ENCODE measurements around the gene HIPK1.

HIPK1 gene

DNA sequence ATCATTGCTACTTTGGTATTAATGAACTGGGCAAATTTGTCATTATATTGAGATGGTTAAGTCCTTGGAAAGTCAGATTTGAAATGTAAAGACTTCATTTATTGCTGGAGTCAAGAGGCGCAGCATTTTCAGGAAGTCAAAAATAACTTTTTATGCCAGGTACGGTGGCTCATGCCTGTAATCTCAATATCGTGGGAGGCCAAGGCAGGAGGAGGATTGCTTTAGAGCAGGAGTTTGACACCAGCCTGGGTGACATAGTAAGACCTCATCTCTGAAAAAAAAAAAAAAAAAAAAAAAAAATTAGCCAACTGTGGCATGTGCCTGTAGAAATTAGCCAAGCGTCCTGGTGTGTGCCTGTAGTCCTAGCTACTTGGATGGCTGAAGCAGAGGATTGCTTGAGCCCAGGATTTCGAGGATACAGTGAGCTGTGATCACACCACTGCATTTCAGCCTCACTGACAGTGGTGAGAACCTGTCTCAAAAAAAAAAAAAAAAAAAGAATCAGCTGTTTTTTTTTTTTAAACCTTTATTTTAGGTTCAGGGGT is 5.5 kb downstream of the HIPK1 start:
- Histone ChIP-seq H3K4me3 (no peak overlapping the region), H3K36me3 (ENCODE audit: insufficient read depth, low read length) (peaks cover 18% of the 10 kb centered on the region), H3K9ac (ENCODE audit: insufficient read length) (no peak overlapping the region), H3K27ac (peak overlapping the region; percentile 29; the same call in 1 of the 2 replicates), H3K9me3 (ENCODE audit: low read depth, low read length) (no peaks in the 10 kb centered on the region)
- no peak for TF ChIP-seq FOXP2 (optimal IDR thresholded peaks at IDR 0.05; ENCODE audit: control extremely low read depth, extremely low read length, insufficient read depth)
- TF ChIP-seq POLR2AphosphoS5 (IDR thresholded peaks at IDR 0.05; ENCODE audit: borderline replicate concordance, low read depth, low read length), result no peak
- TF ChIP-seq EZH2 (IDR thresholded peaks at IDR 0.05), result no peak
- DNase-seq (ENCODE audit: low read depth, low spot score), result no peak

DNA sequence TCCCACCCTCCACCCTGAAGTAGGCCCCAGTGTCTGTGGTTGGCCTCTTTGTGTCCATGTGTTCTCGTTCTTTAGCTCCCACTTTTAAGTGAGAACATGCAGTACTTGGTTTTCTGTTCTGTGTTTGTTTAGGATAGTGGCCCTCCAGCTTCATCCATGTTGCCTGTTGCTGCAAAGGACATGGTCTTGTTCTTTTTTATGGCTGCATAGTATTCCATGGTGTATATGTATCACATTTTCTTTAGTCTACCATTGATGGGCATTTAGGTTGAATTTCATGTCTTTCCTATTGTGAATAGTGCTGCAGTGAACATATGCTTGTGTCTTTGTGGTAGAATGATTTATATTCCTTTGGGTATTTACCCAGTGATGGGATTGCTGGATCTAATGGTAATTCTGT is 6.1 kb downstream of the HIPK1 start:
- no peak for DNase-seq (ENCODE audit: low read depth, low spot score)
- no peak overlapping the region for H3K9ac ChIP-seq (ENCODE audit: insufficient read length)
- H3K27ac ChIP-seq, result 0 out of 2 replicates have a peak overlapping the region, but pooled peaks have one; percentile 16
- H3K36me3 ChIP-seq (ENCODE audit: insufficient read depth, low read length), result peaks cover 21% of the 10 kb centered on the region
- no peak overlapping the region for H3K4me3 ChIP-seq
- TF ChIP-seq EZH2 (IDR thresholded peaks at IDR 0.05) (no peak), POLR2AphosphoS5 (IDR thresholded peaks at IDR 0.05; ENCODE audit: borderline replicate concordance, low read depth, low read length) (no peak), FOXP2 (optimal IDR thresholded peaks at IDR 0.05; ENCODE audit: control extremely low read depth, extremely low read length, insufficient read depth) (no peak)
- H3K9me3 ChIP-seq (ENCODE audit: low read depth, low read length), result no peaks in the 10 kb centered on the region

DNA sequence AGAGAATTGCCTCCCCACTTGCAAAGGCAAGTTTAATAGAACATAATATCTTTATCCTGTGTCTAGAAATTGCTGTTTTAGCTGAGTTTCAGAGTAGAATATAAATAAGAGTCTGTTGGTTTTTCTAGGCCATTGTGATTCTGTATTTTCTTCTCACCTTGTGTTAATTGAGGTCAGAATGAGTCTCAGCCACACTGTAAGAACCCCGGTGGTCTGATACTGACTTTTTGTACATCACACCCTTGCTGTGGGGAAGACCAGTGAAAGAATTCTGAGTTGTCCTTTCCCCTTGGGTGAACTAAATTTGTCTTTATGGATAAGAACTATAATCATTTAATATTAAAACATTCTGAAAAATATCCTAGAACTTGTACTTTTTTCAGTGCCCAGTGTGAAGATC is 6.8 kb downstream of the HIPK1 start:
- no peaks in the 10 kb centered on the region for H3K9me3 ChIP-seq (ENCODE audit: low read depth, low read length)
- no peak overlapping the region for H3K9ac ChIP-seq (ENCODE audit: insufficient read length)
- H3K27ac ChIP-seq, result peak overlapping the region; percentile 16; the same call in 1 of the 2 replicates
- DNase-seq (ENCODE audit: low read depth, low spot score), result no peak
- H3K4me3 ChIP-seq, result no peak overlapping the region
- H3K36me3 ChIP-seq (ENCODE audit: insufficient read depth, low read length), result peaks cover 29% of the 10 kb centered on the region
- TF ChIP-seq POLR2AphosphoS5 (IDR thresholded peaks at IDR 0.05; ENCODE audit: borderline replicate concordance, low read depth, low read length) (no peak), EZH2 (IDR thresholded peaks at IDR 0.05) (no peak), FOXP2 (optimal IDR thresholded peaks at IDR 0.05; ENCODE audit: control extremely low read depth, extremely low read length, insufficient read depth) (no peak)

DNA sequence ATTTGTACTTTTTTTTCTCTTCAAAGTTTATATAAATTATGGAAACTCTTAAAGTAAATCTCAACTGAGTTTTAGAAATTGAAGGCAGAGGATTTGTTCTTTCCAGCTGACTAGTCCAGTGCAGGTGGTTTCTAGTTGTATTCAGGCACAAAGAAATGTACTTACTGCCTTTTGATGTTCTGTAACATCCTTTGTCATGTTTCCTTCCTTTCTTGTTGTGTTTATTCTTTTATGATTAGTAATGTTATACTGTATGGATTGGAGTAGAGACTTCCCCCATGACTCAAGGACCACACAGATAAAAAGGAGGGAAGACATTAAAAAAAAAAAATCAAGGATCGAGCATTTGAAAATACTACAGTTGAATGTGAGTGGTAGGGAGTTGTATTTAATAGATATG is 8.0 kb downstream of the HIPK1 start:
- Histone ChIP-seq H3K9me3 (ENCODE audit: low read depth, low read length) (no peaks in the 10 kb centered on the region), H3K36me3 (ENCODE audit: insufficient read depth, low read length) (peaks cover 37% of the 10 kb centered on the region), H3K9ac (ENCODE audit: insufficient read length) (peak overlapping the region; percentile 8), H3K4me3 (no peak overlapping the region), H3K27ac (0 out of 2 replicates have a peak overlapping the region, but pooled peaks have one; percentile 26)
- no peak for DNase-seq (ENCODE audit: low read depth, low spot score)
- no peak for TF ChIP-seq FOXP2 (optimal IDR thresholded peaks at IDR 0.05; ENCODE audit: control extremely low read depth, extremely low read length, insufficient read depth)
- TF ChIP-seq EZH2 (IDR thresholded peaks at IDR 0.05), result no peak
- no peak for TF ChIP-seq POLR2AphosphoS5 (IDR thresholded peaks at IDR 0.05; ENCODE audit: borderline replicate concordance, low read depth, low read length)

DNA sequence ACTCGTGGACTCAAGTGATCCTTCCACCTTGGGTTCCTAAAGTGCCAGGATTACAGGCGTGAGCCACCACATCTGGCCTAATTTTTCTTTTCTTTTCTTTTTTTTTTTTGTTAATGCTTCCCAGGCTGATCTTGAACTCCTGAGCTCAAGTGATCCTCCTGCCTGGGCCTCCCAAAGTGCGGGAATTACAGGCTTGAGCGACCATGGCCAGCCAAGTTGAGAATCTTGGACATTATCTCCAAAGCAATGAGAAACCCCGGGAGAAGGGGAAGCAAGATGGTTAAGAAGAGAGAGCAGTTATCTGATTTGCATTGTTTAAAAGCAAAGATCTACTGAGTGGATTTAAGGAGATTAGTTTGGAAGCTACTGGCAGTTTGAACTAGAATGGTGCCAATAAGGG is 9.1 kb downstream of the HIPK1 start:
- Histone ChIP-seq H3K9me3 (ENCODE audit: low read depth, low read length) (no peaks in the 10 kb centered on the region), H3K9ac (ENCODE audit: insufficient read length) (no peak overlapping the region), H3K36me3 (ENCODE audit: insufficient read depth, low read length) (peaks cover 46% of the 10 kb centered on the region), H3K27ac (peak overlapping the region; percentile 40; the same call in 1 of the 2 replicates), H3K4me3 (no peak overlapping the region)
- no peak for DNase-seq (ENCODE audit: low read depth, low spot score)
- TF ChIP-seq EZH2 (IDR thresholded peaks at IDR 0.05) (no peak), FOXP2 (optimal IDR thresholded peaks at IDR 0.05; ENCODE audit: control extremely low read depth, extremely low read length, insufficient read depth) (no peak), POLR2AphosphoS5 (IDR thresholded peaks at IDR 0.05; ENCODE audit: borderline replicate concordance, low read depth, low read length) (no peak)

DNA sequence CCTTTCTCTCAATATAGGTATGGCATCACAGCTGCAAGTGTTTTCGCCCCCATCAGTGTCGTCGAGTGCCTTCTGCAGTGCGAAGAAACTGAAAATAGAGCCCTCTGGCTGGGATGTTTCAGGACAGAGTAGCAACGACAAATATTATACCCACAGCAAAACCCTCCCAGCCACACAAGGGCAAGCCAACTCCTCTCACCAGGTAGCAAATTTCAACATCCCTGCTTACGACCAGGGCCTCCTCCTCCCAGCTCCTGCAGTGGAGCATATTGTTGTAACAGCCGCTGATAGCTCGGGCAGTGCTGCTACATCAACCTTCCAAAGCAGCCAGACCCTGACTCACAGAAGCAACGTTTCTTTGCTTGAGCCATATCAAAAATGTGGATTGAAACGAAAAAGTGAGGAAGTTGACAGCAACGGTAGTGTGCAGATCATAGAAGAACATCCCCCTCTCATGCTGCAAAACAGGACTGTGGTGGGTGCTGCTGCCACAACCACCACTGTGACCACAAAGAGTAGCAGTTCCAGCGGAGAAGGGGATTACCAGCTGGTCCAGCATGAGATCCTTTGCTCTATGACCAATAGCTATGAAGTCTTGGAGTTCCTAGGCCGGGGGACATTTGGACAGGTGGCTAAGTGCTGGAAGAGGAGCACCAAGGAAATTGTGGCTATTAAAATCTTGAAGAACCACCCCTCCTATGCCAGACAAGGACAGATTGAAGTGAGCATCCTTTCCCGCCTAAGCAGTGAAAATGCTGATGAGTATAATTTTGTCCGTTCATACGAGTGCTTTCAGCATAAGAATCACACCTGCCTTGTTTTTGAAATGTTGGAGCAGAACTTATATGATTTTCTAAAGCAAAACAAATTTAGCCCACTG is 11.5 kb downstream of the HIPK1 start:
- H3K27ac ChIP-seq, result peak overlapping the region; percentile 81
- H3K9me3 ChIP-seq (ENCODE audit: low read depth, low read length), result peaks cover 11% of the 10 kb centered on the region; the same call in 1 of the 2 replicates
- H3K9ac ChIP-seq (ENCODE audit: insufficient read length), result no peak overlapping the region
- peaks cover 52% of the 10 kb centered on the region for H3K36me3 ChIP-seq (ENCODE audit: insufficient read depth, low read length)
- TF ChIP-seq EZH2 (IDR thresholded peaks at IDR 0.05) (no peak), FOXP2 (optimal IDR thresholded peaks at IDR 0.05; ENCODE audit: control extremely low read depth, extremely low read length, insufficient read depth) (no peak), POLR2AphosphoS5 (IDR thresholded peaks at IDR 0.05; ENCODE audit: borderline replicate concordance, low read depth, low read length) (no peak)
- H3K4me3 ChIP-seq, result no peak overlapping the region
- no peak for DNase-seq (ENCODE audit: low read depth, low spot score)

DNA sequence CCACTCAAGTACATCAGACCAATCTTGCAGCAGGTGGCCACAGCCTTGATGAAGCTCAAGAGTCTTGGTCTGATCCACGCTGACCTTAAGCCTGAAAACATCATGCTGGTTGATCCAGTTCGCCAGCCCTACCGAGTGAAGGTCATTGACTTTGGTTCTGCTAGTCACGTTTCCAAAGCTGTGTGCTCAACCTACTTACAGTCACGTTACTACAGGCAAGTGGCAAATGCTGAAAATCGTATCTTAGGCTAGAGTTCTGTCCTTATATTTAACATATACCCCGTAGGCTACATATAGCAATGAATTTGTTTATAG is 12.1 kb downstream of the HIPK1 start:
- H3K9me3 ChIP-seq (ENCODE audit: low read depth, low read length), result peaks cover 11% of the 10 kb centered on the region; the same call in 1 of the 2 replicates
- no peak overlapping the region for H3K9ac ChIP-seq (ENCODE audit: insufficient read length)
- TF ChIP-seq POLR2AphosphoS5 (IDR thresholded peaks at IDR 0.05; ENCODE audit: borderline replicate concordance, low read depth, low read length), result no peak
- H3K36me3 ChIP-seq (ENCODE audit: insufficient read depth, low read length), result peaks cover 57% of the 10 kb centered on the region
- no peak overlapping the region for H3K4me3 ChIP-seq
- no peak for DNase-seq (ENCODE audit: low read depth, low spot score)
- H3K27ac ChIP-seq, result 0 out of 2 replicates have a peak overlapping the region, but pooled peaks have one; percentile 21

DNA sequence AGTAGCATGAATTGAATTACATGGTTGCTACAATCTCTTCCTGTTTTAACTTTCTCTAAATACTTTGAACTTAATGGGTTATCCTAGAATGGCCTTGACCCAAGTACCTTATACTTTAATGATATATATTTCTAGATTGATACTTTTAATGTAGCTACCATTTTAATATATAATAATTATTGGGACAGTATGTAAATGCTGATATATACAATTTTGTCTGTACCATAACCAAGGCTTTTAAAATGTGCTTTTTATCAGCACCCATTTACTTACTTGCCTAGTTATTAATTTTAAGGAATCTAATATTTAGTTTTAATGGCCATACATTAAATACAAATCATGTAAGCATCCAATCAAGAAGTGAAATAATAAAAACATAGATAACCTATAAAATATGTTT is 13.4 kb downstream of the HIPK1 start:
- Histone ChIP-seq H3K9me3 (ENCODE audit: low read depth, low read length) (peaks cover 11% of the 10 kb centered on the region; the same call in 1 of the 2 replicates), H3K27ac (no peak overlapping the region), H3K36me3 (ENCODE audit: insufficient read depth, low read length) (peaks cover 57% of the 10 kb centered on the region), H3K9ac (ENCODE audit: insufficient read length) (no peak overlapping the region), H3K4me3 (no peak overlapping the region)
- no peak for DNase-seq (ENCODE audit: low read depth, low spot score)
- no peak for TF ChIP-seq EZH2 (IDR thresholded peaks at IDR 0.05)
- no peak for TF ChIP-seq FOXP2 (optimal IDR thresholded peaks at IDR 0.05; ENCODE audit: control extremely low read depth, extremely low read length, insufficient read depth)
- no peak for TF ChIP-seq POLR2AphosphoS5 (IDR thresholded peaks at IDR 0.05; ENCODE audit: borderline replicate concordance, low read depth, low read length)
